GM19463 (cell line): ENCODE measurements around the gene RALB.
"Not testable (repeated sequence)": the region's sequence is repeated elsewhere in the genome, so short reads cannot be mapped to it uniquely, and the experiment has no call there.

ENCODE experiments used
- ATAC-seq: cut with Tn5 transposase; IDR thresholded peaks from one replicate; pipeline ENCODE4 v1.9.1; 2021; ENCODE audit warnings: mild to moderate bottlenecking, moderate library complexity; ENCODE audit not compliant: unreplicated experiment

Gene RALB

GRCh38 chr2:120313695-120314615, 61.3 kb downstream of the RALB start:
- ATAC-seq = no peak

GRCh38 chr2:120314690-120315366, 62.2 kb downstream of the RALB start:
- no peak for ATAC-seq

DNA sequence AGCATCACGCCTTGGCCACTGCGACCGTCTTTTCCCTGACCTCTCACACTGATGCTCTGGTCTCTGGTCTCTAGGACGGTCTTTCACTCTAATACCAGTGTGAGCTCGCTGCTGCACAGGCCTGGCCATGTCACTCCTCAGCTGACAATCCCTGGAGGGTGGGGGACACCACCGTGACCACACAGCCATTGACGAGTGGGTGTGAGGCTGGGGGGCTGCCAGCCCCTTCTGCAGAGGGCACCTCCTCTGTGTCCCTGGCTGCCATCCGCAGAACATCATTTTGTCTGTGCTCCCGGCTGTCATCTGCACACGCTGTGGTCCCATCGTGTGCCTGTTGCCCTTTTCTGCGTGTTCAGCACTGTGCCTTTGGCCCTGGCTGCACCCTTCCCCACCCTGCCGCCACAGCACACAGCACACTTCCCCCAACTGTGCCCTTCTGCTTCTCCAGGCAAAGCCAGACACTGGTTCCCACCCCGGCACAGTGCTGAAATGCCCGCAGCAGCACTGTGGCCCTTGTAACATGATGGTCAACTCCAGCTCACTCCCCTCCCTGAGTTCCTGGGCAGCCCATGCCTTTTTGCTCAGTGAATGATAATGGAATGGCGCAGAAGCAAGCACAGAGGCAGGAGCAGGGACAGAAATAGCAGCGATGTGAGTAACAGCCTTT, 62.8 kb downstream of the RALB start:
- no peak for ATAC-seq

DNA sequence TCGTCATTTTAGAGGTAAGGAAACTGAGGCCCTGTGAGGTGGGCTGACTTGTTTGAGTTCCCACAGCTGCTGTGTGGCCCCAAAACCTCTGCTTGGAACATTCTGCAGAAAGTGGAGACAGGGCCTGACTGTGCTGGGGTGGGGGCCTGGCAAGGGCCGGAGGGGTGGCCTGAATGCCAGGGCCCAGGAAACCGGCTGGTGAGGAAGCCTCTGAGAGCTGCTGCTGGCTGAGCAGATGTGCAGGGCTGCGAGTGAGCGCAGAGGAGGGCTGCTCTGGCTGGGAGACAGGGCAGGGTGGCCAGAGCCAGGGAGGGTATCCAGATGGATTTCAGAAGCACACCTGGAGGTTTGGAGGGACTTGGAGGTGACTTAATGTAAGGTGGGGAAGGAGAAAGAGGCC, 63.4 kb downstream of the RALB start:
- ATAC-seq = no peak

DNA sequence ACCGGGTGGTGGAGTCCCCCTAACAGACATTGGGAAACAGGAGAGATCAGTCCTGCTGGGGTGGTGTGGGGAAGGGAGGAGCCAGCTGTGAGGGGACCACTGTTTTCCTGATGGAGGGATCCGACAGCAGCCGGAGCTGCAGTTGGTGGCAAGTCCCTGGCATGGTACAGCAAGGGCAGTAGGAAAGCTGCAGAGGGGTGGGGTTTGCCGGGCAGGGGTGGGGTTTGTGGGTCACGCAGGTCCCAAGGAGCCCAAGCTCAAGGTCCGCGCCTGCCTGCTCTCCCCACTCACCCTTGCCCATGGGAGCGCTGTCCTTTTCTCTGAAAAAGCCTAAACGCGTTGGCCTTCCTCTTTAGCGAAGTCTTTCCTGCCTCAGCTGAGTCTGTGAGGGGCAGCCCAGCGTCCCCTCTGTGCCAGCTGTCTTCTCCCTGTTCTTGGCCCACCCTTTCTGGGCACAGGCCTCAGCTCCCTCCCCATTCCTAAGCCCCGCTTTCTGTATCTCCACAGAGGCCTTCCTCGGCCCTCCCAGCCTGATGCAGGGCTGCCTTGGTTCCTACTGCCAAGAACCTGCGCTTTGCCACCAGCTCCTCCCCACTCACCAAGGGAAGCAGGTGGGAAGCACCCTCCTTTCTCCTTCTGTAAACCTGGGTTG, 64.0 kb downstream of the RALB start:
- no peak for ATAC-seq

DNA sequence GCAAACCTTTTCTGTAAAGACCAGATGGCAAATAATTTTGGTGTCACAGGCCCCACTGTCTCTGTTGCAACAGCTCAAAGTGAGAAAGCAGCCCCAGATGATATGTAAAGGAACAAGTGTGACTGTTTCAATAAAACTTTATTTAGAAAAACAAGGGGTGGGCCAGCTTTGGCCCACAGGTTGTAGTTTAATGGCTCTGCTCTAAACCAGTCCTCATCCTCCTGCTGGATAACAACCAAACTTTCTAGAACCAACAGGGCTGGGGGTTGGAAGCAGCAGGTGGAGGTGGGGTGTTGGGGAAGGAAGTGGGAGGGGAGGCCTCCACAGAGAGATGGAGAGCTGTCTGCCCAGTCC, 64.5 kb downstream of the RALB start:
- no peak for ATAC-seq

- no peak for ATAC-seq
Measured at GRCh38 chr2:120317916-120318315, 65.3 kb downstream of the RALB start.

DNA sequence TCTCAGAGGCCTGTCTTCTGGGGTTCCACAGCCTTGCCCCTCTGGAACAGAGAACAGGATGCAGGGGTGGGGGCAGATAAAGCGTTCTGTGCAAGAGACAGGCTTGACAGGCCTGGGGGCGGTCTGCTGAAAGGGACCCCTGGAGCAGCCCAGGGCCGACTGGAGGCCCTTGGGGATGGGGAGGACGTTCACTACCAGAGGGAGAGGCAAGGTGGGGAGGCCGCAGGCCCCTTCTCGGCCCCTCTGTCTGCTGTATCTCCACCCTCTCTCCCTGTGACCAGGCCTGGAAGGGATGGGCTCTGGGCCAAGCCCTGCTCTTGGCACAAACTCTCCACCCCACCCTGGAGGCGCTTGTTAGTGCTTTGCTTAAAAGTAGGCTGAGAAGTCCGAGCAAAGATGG, 66.0 kb downstream of the RALB start:
- no peak for ATAC-seq

- no peak for ATAC-seq
Measured at GRCh38 chr2:120319123-120319522, 66.5 kb downstream of the RALB start.

DNA sequence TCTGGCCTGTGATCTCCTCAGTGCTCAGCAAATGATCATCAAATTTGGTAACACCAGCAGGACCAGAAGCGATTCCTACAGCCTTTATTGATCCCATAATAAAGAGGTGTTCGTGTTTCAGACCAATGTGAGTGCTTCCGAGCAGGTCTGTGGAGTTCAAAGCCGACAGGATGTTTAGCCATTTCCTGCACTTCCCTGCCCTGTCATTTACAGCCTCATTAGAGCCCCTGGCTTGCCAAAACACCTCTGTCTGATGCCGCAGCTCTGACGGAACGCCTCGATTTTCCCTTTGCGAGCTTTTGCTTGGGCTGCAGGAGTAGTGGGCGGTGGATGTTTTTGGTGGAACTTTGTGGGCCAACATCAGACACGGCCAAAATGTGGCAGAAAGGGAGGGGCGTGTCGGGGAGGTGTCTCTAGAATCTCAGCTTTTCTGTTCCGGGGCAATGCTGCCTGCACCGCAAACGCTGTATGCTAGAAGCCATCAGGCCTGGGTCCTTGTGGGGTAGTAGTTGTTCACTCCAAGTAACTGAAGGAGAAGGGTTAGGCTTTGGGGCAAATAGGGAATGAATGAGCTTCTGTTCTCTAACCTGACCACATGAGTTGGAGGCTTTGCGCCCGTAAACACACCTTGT, 67.2 kb downstream of the RALB start:
- no peak for ATAC-seq

DNA sequence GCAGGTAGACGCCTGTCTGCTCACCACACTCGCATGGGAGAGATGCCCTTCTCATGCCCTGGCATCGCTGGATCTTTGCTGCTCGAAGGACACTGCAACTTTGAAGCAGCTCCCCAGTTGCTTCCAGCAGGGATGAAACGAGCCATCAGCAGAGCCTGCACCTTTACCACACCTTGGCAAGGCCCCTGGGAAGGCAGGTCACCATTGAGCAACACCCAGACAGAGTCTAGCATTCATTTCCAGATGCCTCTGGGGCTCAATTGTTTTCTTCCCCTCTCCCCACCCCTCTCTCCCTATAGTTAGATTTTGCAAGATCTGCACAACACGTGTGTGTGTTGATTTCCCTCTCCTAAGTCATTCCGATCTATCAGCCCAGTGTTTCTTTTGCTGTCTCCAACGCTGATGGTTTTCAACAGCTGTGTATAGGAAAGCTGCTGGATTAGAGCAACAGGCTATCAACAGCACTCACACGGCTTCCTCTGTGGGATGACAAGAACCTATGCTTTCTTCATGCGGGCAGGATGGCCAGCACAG, 67.7 kb downstream of the RALB start:
- no peak for ATAC-seq

- not testable (repeated sequence) for ATAC-seq
Measured at GRCh38 chr2:120320887-120321556, 68.4 kb downstream of the RALB start.

- no peak for ATAC-seq
Measured at GRCh38 chr2:120321721-120322284, 69.2 kb downstream of the RALB start.

GRCh38 chr2:120322329-120322728, 69.7 kb downstream of the RALB start:
- no peak for ATAC-seq

DNA sequence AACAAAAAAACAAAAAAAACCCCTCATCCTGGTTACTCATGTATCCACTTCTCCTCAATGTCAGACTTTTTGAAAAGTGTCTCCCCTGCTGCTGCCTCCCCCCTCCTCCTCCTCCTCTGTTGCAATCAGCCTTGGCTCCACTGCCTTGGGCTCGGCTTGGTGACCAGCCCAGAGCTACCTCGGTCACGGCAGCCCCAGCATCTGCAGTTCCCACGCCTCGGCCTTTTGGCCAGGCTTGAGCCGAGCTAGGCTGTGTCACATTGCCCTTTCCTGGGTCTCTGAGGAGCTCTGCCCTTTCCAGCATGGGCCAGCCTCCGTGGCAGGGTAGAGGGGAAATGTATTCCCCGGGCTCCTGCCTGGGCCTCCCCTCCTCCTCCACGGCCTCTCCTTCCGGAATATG, 70.6 kb downstream of the RALB start:
- ATAC-seq = no peak

- no peak for ATAC-seq
Measured at GRCh38 chr2:120323807-120324399, 71.3 kb downstream of the RALB start.

- ATAC-seq = no peak
Measured at GRCh38 chr2:120324933-120325332, 72.3 kb downstream of the RALB start.

DNA sequence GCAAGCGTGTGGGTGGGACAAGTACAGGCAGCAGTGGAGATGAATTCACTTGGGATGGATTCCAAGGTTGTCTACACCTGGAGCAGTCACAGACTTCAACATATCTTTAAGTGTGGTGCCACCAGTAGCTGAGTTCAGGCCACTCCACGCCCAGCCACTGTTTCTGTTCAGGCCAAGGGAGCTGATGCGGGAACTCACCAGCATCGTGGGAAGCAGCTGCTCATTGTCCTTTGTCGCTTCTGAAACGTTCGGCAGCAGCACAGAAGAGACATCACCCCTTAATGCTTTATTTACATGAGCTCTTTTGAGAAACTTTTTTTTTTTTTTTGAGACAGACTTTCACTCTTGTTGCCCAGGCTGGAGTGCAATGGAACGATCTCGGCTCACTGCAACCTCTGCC, 73.4 kb downstream of the RALB start:
- ATAC-seq = no peak
